ENCODE measurements around the gene ITGB6. TPM values are rescaled to one million over a fixed set of nuclear protein-coding genes. Genes with fewer than 3 reads are reported as not detected.

The ITGB6 gene, protein sequence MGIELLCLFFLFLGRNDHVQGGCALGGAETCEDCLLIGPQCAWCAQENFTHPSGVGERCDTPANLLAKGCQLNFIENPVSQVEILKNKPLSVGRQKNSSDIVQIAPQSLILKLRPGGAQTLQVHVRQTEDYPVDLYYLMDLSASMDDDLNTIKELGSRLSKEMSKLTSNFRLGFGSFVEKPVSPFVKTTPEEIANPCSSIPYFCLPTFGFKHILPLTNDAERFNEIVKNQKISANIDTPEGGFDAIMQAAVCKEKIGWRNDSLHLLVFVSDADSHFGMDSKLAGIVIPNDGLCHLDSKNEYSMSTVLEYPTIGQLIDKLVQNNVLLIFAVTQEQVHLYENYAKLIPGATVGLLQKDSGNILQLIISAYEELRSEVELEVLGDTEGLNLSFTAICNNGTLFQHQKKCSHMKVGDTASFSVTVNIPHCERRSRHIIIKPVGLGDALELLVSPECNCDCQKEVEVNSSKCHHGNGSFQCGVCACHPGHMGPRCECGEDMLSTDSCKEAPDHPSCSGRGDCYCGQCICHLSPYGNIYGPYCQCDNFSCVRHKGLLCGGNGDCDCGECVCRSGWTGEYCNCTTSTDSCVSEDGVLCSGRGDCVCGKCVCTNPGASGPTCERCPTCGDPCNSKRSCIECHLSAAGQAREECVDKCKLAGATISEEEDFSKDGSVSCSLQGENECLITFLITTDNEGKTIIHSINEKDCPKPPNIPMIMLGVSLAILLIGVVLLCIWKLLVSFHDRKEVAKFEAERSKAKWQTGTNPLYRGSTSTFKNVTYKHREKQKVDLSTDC
- 21.3 TPM for total RNA-seq

DNA sequence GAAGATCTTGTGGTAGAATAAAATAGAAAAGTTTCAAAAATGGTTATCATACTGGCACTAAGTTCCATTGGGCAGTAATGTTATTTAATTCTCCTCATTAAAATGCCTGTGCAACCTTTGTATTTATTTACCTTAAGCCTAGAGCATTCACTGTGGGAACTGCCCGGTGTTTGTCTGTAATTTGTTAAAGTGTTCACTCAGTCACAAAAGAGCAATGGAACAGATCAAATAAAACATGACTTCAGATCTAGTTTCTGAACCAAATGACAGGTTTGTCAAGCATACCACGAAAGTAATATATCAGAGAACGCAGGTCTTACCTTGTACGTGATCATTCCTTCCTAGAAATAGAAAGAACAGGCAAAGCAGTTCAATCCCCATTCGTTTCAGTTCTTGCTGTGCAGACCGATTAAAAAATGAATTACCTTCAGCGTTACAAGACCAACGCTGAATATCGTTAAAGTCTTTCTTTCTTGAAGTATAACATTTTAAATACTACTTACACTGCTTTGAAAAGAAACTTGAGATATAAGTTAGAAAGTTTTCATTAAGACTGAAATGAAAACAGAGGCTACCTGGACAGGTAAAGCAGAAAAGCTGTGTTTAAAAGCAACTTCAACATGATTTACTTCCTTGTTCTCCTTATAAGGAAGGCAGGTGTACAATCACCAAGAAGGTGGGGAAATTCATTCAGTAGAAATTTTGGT lies at the start of gene ITGB6:
Gene ITGB6 (minus strand): TSS at position 590 of the 707 bp plus-strand sequence. CDS start 209 bp downstream, at position 381.

DNA sequence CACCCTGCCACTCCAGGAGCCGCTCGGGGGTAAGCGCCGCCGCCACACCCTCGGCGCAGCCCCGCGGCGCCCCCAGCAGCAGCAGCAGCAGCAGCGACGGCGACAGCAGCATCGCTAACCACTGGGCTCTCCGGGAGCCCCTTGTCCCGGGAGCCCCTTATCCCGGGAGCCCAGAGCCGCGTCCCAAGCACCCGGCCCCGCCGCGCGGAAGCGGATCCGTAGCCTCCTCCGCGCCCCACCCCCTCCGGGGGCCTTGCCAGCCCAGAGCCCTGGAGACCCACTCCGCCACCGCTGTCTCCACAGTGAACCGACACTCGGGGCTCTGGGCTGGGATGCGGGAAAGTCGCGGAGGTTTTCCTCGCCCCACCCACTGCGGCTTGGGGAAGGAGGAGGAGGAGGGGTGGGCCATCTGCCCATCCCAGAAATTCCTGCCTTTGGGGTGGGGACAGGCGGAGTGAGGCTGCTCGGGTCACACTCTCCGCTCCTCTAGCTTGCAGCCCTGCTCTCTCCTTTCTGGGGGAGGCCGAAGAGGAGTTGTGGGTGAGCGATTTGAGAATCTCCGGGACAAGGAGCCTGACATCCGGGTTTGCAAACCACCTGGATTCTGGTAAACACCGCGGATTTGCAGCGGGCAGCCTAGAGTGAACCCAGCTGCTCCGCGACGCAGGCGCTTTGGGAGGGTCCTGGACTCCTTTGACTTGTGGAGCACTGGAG lies 137.6 kb downstream of the ITGB6 start, which contains the start of gene PLA2R1:
Gene PLA2R1 (minus strand): TSS at position 324 of the 714 bp plus-strand sequence. CDS start 212 bp downstream, at position 112.

Other genes starting within 250 kb of the ITGB6 start
- gene PLA2R1, start 137.7 kb downstream of the ITGB6 start, total RNA-seq = 54.5 TPM